Measurements from ENCODE around the gene PRAC1.

The PRAC1 gene

GRCh38 chr17:48711128-48711527 lies 11.2 kb downstream of the PRAC1 start:
- Histone ChIP-seq H2AFZ (ENCODE audit: low read depth, low read length) (no peak overlapping the region), H3K4me2 (ENCODE audit: low read length) (no peak overlapping the region), H4K20me1 (ENCODE audit: insufficient read depth, low read length) (no peaks in the 10 kb centered on the region), H3K27me3 (ENCODE audit: low read depth, low read length) (peaks cover 14% of the 10 kb centered on the region), H3K36me3 (replicated peaks; ENCODE audit: low read depth, low read length) (no peaks in the 10 kb centered on the region), H3K79me2 (ENCODE audit: low read length) (no peaks in the 10 kb centered on the region), H3K4me3 (ENCODE audit: low read length) (no peak overlapping the region), H3K9ac (ENCODE audit: low read length) (no peak overlapping the region), H3K27ac (ENCODE audit: low read length) (no peak overlapping the region), H3K4me1 (ENCODE audit: low read length) (no peaks in the 10 kb centered on the region), H3K9me3 (ENCODE audit: insufficient read depth, low read length) (no peaks in the 10 kb centered on the region)
- no peak for TF ChIP-seq EZH2phosphoT487 (IDR thresholded peaks at IDR 0.05; ENCODE audit: low read depth)
- TF ChIP-seq CTCF (IDR thresholded peaks at IDR 0.05; ENCODE audit: low read depth, low read length), result no peak

GRCh38 chr17:48704361-48705248 lies 17.7 kb downstream of the PRAC1 start:
- Histone ChIP-seq H3K27me3 (ENCODE audit: low read depth, low read length) (peaks cover 50% of the 10 kb centered on the region), H3K4me1 (ENCODE audit: low read length) (no peaks in the 10 kb centered on the region), H3K79me2 (ENCODE audit: low read length) (no peaks in the 10 kb centered on the region), H3K9ac (ENCODE audit: low read length) (no peak overlapping the region), H2AFZ (ENCODE audit: low read depth, low read length) (no peak overlapping the region), H3K27ac (ENCODE audit: low read length) (no peak overlapping the region), H4K20me1 (ENCODE audit: insufficient read depth, low read length) (no peaks in the 10 kb centered on the region), H3K9me3 (ENCODE audit: insufficient read depth, low read length) (no peaks in the 10 kb centered on the region), H3K4me2 (ENCODE audit: low read length) (no peak overlapping the region), H3K36me3 (replicated peaks; ENCODE audit: low read depth, low read length) (no peaks in the 10 kb centered on the region), H3K4me3 (ENCODE audit: low read length) (no peak overlapping the region)
- TF ChIP-seq EZH2phosphoT487 (IDR thresholded peaks at IDR 0.05; ENCODE audit: low read depth) (no peak), CTCF (IDR thresholded peaks at IDR 0.05; ENCODE audit: low read depth, low read length) (no peak)

- no peak overlapping the region for H3K4me2 ChIP-seq (ENCODE audit: low read length)
- H3K9ac ChIP-seq (ENCODE audit: low read length), result no peak overlapping the region
- H3K27me3 ChIP-seq (ENCODE audit: low read depth, low read length), result peaks cover 43% of the 10 kb centered on the region
- H3K4me3 ChIP-seq (ENCODE audit: low read length), result no peak overlapping the region
- no peaks in the 10 kb centered on the region for H3K4me1 ChIP-seq (ENCODE audit: low read length)
- H4K20me1 ChIP-seq (ENCODE audit: insufficient read depth, low read length), result no peaks in the 10 kb centered on the region
- no peaks in the 10 kb centered on the region for H3K79me2 ChIP-seq (ENCODE audit: low read length)
- no peaks in the 10 kb centered on the region for H3K36me3 ChIP-seq (replicated peaks; ENCODE audit: low read depth, low read length)
- H3K9me3 ChIP-seq (ENCODE audit: insufficient read depth, low read length), result no peaks in the 10 kb centered on the region
- H2AFZ ChIP-seq (ENCODE audit: low read depth, low read length), result no peak overlapping the region
- no peak for TF ChIP-seq CTCF (IDR thresholded peaks at IDR 0.05; ENCODE audit: low read depth, low read length)
- no peak for TF ChIP-seq EZH2phosphoT487 (IDR thresholded peaks at IDR 0.05; ENCODE audit: low read depth)
- no peak overlapping the region for H3K27ac ChIP-seq (ENCODE audit: low read length)
Measured at GRCh38 chr17:48701864-48702532, 20.3 kb downstream of the PRAC1 start.

- Histone ChIP-seq H4K20me1 (ENCODE audit: insufficient read depth, low read length) (no peaks in the 10 kb centered on the region), H3K79me2 (ENCODE audit: low read length) (no peaks in the 10 kb centered on the region), H3K27ac (ENCODE audit: low read length) (no peak overlapping the region), H3K9me3 (ENCODE audit: insufficient read depth, low read length) (0 out of 2 replicates have a peak, but pooled peaks cover 4% of the 10 kb centered on the region), H3K4me1 (ENCODE audit: low read length) (no peaks in the 10 kb centered on the region), H3K4me3 (ENCODE audit: low read length) (no peak overlapping the region), H2AFZ (ENCODE audit: low read depth, low read length) (no peak overlapping the region), H3K36me3 (replicated peaks; ENCODE audit: low read depth, low read length) (no peaks in the 10 kb centered on the region), H3K4me2 (ENCODE audit: low read length) (no peak overlapping the region), H3K9ac (ENCODE audit: low read length) (no peak overlapping the region), H3K27me3 (ENCODE audit: low read depth, low read length) (peaks cover 6% of the 10 kb centered on the region; the same call in 1 of the 2 replicates)
- TF ChIP-seq EZH2phosphoT487 (IDR thresholded peaks at IDR 0.05; ENCODE audit: low read depth), result no peak
- no peak for TF ChIP-seq CTCF (IDR thresholded peaks at IDR 0.05; ENCODE audit: low read depth, low read length)
Measured at GRCh38 chr17:48693178-48693577, 29.1 kb downstream of the PRAC1 start.
